Measurements from ENCODE around the gene ITGB3BP. TPM values are rescaled to one million over a fixed set of nuclear protein-coding genes. Genes with fewer than 3 reads are reported as not detected.

ITGB3BP gene
- total RNA-seq: 10 to 100 TPM; 33.4 to 39.6 TPM

DNA sequence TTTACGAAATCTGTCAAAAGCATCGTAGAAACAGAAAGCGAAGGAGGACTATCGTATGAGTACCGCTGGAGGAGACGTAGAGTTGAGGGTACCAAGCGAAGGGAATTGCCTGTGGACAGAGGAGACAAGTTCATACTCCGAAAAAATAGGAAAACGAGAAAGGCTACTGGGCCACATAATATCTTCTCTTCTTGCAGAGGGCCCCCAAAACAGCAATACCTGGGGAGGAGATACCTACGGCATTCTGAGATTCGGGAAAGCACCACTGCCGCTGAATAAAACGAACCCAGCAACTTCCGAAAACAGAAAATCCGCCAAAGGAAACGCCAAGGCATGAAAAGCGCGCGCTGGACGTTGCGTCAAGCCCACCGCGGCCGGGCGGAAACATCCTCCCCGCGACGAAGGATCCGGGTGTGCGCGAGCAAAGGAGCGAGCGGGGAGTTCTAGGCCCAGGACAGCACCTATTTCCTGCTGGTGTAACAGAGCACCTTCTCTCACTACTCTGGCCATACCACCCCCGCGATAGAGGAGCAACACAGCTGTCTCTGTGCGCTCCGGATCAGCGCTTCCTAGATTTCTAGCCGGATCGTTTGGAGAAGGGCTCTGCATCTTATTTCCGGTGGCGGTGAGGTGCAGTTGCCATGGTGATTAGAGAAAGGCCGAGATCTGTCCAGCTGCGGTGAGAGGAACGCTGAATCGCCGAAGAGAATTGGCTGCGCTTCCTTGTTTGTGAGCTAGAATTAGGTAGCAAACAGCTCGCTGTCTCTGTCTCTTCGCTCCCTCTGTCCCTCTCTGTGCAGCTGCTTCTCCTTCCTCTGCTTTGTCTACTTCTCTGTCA lies at the start of gene ITGB3BP, which contains the start of gene EFCAB7:
ITGB3BP (minus strand) TSS at position 335 of the 838 bp plus-strand sequence; CDS start at position 243, 92 bp downstream.
EFCAB7 (plus strand) TSS at position 635 of the 838 bp plus-strand sequence. CDS start 2,048 bp downstream, outside the sequence.

Small RNAs within 50 kb of the gene (small RNA-seq; reads per million reads assigned to genes)
- gene RF02105 (0 reads per million in 2 donors), gene RF02106 (0 reads per million in 2 donors), gene RF02107 (0 reads per million in 2 donors), gene RF02108 (0 reads per million in 2 donors), gene RF02109 (0 reads per million in 2 donors), gene RF02110 (0 reads per million in 2 donors), gene RN7SL488P (0 reads per million in 2 donors), gene RNU7-123P (0 reads per million in 2 donors)

Other genes starting within 250 kb of the ITGB3BP start
- 10 to 100 TPM; 15.1 to 16.0 TPM for gene FOXD3, start 200.7 kb downstream of the ITGB3BP start, total RNA-seq
- gene ALG6, start 155.6 kb downstream of the ITGB3BP start, total RNA-seq: 10 to 100 TPM; 29.6 to 34.6 TPM
- gene EFCAB7, start 300 bp upstream of the ITGB3BP start, total RNA-seq: 1 to 10 TPM; 9.0 to 10.0 TPM
- gene PGM1, start 70.2 kb upstream of the ITGB3BP start, total RNA-seq: 10 to 100 TPM; 68.8 to 79.6 TPM

Measured in melanocyte of skin (primary cell).